ENCODE results near the gene PKD1L1.

DNA sequence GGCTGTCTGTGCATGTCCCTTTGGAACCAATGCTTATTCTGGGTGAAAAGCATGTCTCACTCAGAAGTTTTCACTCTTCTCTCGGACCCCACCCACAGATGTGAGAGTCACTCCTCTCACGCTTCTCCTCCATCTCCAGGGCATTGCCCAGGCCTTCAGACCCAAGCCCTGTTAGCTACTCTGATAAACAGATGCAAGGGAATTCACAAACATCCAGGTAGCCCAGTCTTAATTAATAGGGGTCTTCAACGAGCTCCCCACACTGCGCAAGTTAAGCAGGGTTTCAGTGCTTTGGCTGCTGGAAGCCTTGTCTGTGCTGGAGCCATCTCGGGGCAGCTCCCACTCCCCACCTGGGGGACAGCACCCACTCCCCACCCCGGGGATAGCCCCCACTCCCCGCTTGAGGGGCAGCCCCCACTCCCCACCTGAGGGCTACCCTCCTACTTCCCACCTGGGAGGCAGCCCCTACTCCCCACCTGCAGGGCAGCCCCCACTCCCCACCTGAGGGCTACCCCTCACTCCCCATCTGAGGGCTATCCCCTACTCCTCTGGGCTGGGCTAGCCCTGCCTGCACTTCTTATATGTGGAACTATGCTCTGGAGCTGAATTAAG, 8.7 kb downstream of the PKD1L1 start:
- TF ChIP-seq EP300 (conservative IDR thresholded peaks at IDR 0.05; ENCODE audit: poor library complexity, severe bottlenecking), result no peak
- no peak for TF ChIP-seq MXI1 (conservative IDR thresholded peaks at IDR 0.05; ENCODE audit: poor library complexity, severe bottlenecking)

All from neural cell (in vitro differentiated cells).